Measurements from ENCODE around the gene USF1.
"Not testable (repeated sequence)": the region's sequence is repeated elsewhere in the genome, so short reads cannot be mapped to it uniquely, and the experiment has no call there.

Gene USF1

DNA sequence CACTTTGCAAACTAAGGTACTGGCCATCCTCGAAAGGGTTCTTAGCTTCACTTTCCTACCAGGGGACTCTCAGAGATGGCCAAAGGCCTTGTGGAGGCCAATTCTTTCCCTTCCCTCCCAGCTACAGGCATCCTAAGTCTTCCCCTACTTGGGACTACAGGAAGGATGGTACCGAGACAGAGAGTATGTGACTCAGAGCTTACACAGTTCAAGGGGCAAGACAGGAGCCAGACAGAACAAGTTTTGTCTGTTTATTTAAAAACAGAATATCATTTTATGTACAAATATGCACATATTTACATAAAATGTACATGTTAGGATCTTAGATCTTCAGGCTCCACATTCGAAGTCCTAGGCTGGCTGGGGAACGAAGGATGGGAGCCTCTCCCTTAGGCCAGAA lies 25.0 kb upstream of the USF1 start:
- no peak for DNase-seq (ENCODE audit: low spot score)
- TF ChIP-seq, protein P1, sequence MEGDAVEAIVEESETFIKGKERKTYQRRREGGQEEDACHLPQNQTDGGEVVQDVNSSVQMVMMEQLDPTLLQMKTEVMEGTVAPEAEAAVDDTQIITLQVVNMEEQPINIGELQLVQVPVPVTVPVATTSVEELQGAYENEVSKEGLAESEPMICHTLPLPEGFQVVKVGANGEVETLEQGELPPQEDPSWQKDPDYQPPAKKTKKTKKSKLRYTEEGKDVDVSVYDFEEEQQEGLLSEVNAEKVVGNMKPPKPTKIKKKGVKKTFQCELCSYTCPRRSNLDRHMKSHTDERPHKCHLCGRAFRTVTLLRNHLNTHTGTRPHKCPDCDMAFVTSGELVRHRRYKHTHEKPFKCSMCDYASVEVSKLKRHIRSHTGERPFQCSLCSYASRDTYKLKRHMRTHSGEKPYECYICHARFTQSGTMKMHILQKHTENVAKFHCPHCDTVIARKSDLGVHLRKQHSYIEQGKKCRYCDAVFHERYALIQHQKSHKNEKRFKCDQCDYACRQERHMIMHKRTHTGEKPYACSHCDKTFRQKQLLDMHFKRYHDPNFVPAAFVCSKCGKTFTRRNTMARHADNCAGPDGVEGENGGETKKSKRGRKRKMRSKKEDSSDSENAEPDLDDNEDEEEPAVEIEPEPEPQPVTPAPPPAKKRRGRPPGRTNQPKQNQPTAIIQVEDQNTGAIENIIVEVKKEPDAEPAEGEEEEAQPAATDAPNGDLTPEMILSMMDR (IDR thresholded peaks at IDR 0.05), result no peak
- Histone ChIP-seq H3K4me3 (no peak overlapping the region), H3K27ac (no peak overlapping the region)

DNA sequence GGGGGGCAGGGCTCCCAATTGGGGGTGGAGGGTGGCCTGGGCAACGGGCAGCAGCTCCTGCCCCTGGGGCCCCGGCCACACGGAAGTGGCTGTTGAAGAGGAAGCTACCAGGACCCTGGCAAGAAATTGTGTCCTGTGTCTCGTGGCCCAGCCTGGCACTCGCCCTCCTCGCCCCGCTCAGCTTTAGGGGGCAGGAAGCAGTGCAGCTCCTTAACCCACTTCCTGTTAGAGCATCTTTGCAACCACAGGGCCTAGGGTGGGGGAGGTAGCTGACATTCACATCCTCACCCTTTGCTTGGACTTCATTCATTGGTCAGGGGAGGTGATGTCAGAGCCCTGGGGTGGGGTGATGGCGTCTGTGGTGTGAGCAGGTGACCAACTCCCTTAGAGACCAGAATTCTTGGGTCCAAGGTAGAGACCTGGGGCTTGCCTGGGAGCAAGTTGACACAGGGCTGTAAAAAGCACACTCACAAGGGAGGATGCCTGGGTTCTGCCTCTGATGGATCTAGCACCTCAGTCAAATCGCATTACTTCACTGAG lies 24.0 kb upstream of the USF1 start, which contains the start of gene ARHGAP30:
Gene ARHGAP30 (minus strand): TSS at position 161 of the 540 bp plus-strand sequence. CDS start 267 bp downstream, outside the sequence.
- H3K27ac ChIP-seq, result peak within 1 kb of the TSS in 1 of 2 donors; percentile 80
- TF ChIP-seq, protein P1 (IDR thresholded peaks at IDR 0.05), result no peak
- peak within 1 kb of the TSS; percentile 65 for H3K4me3 ChIP-seq
- no peak for DNase-seq (ENCODE audit: low spot score)

DNA sequence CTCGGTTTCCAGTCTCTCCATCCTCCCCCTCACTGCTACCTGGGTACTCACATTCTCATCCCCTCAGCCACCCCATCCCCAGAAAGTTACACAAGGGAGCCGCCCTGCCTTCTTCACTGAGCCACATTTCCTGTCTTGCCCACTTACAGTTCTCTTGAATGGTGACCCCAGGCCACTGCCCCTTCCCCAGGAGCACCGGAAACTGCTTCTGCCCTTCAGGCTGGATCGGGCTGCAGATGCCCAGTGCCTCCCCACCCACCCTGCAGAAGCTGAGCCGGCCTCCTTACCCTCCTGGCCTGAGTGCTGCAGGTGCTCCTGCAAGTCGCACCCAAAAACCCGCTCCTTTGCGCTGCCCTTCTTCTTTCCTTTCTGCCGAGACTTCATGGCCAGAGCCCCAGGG lies 23.5 kb upstream of the USF1 start:
- H3K4me3 ChIP-seq, result peak overlapping the region; percentile 65
- peak overlapping the region in 1 of 2 donors; percentile 80 for H3K27ac ChIP-seq
- DNase-seq (ENCODE audit: low spot score), result no peak
- TF ChIP-seq, protein P1 (IDR thresholded peaks at IDR 0.05), result no peak

DNA sequence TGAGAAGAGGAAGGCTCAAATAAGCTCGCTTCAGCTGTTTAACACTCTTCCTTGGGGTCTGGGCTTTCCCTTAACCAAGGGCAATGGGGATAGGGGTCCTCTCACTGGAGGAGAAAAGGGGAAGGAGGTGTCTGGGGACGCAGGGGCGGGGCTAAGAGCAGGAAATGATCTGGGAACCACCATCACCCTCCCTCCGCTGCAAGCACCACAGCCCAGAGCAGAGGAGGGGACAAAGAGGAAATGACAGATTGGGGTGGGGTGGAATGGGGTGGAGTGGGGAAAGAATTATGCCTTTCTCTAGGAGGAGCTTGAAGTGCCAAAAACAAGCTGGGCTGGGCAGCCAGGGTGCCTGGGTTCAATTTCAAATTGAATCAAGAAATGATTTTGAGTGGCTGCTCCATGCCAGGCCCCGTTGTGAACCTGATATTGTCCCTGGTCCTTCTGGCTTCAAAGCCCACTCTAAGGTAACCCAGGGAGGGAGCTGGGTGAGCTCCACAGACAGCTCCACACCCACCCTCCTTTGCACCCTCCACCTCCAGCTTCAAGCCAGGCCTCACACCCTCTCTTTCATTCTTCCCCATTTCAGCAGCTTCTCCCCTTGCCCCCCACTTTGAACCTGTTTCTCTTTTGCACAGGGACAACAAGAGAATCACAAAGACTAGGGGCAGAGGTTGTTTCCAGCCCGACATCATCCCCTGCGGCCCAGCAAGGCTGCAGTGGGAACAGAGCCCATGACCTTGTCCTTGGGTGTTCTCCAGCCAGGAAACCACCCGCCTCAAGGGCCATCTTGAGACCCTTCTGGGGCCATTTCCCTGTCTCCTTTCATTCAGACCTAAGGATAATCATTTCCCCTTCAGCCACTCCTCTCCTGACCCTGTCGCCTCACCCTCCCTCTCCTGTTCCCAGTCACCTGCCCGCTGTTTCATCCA lies 22.8 kb upstream of the USF1 start:
- TF ChIP-seq, protein P1 (IDR thresholded peaks at IDR 0.05), result no peak
- no peak for DNase-seq (ENCODE audit: low spot score)
- peak overlapping the region; percentile 65 for H3K4me3 ChIP-seq
- peak overlapping the region in 1 of 2 donors; percentile 80 for H3K27ac ChIP-seq

DNA sequence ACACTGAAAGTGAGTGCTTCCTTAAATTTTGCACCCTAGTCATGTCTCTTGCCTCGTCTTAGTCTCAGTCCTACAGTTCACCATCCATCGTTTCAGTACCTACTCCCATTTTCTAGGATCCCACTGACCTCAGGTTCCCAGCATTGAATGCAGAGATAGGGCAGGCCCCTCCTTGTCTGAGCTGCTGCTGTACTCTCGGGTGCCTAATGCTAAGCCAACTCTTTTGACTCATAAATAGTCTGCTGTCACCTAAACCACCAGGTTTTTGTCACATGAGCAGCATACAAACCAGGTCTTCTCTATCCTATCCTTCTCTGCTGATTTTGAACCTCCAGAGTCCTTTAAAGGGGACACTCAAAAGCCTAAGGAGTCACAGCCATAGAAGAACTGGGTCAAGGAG lies 20.9 kb upstream of the USF1 start:
- TF ChIP-seq, protein P1 (IDR thresholded peaks at IDR 0.05), result no peak
- no peak for DNase-seq (ENCODE audit: low spot score)
- no peak overlapping the region for H3K27ac ChIP-seq
- H3K4me3 ChIP-seq, result no peak overlapping the region

DNA sequence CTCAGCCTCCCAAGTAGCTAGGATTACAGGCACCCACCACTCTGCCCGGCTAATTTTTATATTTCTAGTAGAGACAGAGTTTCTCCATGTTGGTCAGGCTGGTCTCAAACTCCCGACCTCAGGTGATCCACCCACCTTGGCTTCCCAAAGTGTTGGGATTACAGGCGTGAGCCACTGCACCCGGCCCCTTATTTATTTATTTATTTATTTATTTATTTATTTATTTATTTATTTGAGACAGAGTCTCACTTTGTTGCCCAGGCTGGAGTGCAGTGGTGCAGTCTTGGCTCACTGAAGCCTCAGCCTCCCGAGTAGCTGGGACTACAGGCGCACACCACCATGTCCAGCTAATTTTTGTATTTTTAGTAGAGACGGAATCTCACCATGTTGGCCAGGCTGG lies 19.9 kb upstream of the USF1 start:
- H3K27ac ChIP-seq, result not testable (repeated sequence)

DNA sequence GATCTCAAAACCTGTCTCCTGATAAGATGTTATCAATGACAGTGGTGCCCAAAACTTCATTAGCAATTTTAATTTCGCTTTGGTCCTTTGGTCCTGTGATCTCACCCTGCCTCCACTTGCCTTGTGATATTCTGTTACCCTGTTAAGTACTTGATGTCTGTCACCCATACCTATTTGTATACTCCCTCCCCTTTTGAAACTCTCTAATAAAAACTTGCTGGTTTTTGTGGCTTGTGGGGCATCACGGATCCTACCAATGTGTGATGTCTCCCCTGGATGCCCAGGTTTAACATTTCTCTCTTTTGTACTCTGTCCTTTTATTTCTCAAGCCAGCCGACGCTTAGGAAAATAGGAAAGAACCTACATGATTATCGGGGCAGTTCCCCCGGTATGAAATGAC lies 18.2 kb upstream of the USF1 start:
- not testable (repeated sequence) for DNase-seq (ENCODE audit: low spot score); H3K4me3 ChIP-seq; H3K27ac ChIP-seq

More for the DNA sequence above, 19.9 kb upstream of the USF1 start:
- not testable (repeated sequence) for H3K4me3 ChIP-seq; DNase-seq (ENCODE audit: low spot score)

DNA sequence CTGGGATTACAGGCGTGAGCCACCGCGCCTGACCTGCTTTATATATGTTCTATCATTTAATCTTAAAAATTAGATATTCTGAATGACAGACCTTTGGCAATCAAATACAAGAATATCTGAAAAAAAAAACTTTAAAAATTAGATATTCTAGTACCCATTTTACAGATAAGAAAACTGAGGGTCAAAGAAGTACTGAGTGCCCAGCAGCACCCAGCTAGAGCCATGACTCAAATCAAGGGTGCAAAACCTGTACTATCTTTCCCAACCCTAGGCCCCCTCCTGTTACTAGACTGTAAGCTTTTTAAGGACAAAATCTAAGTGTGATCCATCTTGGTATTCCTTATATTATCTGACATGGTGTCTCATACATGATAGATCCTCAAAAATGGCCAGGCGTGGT lies 15.6 kb upstream of the USF1 start:
- TF ChIP-seq, protein P1 (IDR thresholded peaks at IDR 0.05), result no peak
- H3K4me3 ChIP-seq, result no peak overlapping the region
- no peak for DNase-seq (ENCODE audit: low spot score)
- no peak overlapping the region for H3K27ac ChIP-seq

All from coronary artery (tissue), 2 donors.